Ishikawa (cell line): ENCODE results near the gene MEPCE.

ENCODE experiments used
- CEBPB ChIP-seq: IDR thresholded peaks from 2 replicates; pipeline ENCODE4 v1.6.1; 2012
- CREB1 ChIP-seq: IDR thresholded peaks from 2 replicates; pipeline ENCODE4 v1.6.1; 2012; ENCODE audit warnings: low read depth
- EGR1 ChIP-seq: IDR thresholded peaks from 2 replicates; pipeline ENCODE4 v1.6.1; 2012
- EP300 ChIP-seq: IDR thresholded peaks from 2 replicates; pipeline ENCODE4 v1.6.1; 2012; ENCODE audit warnings: borderline replicate concordance
- FOXM1 ChIP-seq: IDR thresholded peaks from 2 replicates; pipeline ENCODE4 v1.6.1; 2012; ENCODE audit warnings: low read depth, borderline replicate concordance
- NFIC ChIP-seq: IDR thresholded peaks from 2 replicates; pipeline ENCODE4 v1.6.1; 2012
- RAD21 ChIP-seq: IDR thresholded peaks from 2 replicates; pipeline ENCODE4 v1.6.1; 2012; ENCODE audit warnings: low read depth
- TAF1 ChIP-seq: IDR thresholded peaks from 2 replicates; pipeline ENCODE4 v1.6.1; 2012; ENCODE audit warnings: low read depth, mild to moderate bottlenecking
- TCF12 ChIP-seq: IDR thresholded peaks from 2 replicates; pipeline ENCODE4 v1.6.1; 2012; ENCODE audit warnings: low read depth
- TEAD4 ChIP-seq: IDR thresholded peaks from 2 replicates; pipeline ENCODE4 v1.6.1; 2012
- YY1 ChIP-seq: IDR thresholded peaks from 2 replicates; pipeline ENCODE4 v1.6.1; 2012; ENCODE audit warnings: low read depth
- ZBTB7A ChIP-seq: IDR thresholded peaks from 2 replicates; pipeline ENCODE4 v1.6.1; 2012; ENCODE audit warnings: low read depth
- TF ChIP-seq, protein P1 (sequence below): IDR thresholded peaks from 2 replicates; pipeline ENCODE4 v1.6.1; 2012
- TF ChIP-seq, protein P2 (sequence below): IDR thresholded peaks from 2 replicates; pipeline ENCODE4 v1.6.1; 2012; ENCODE audit warnings: low read depth, mild to moderate bottlenecking
- TF ChIP-seq, protein P3 (sequence below): IDR thresholded peaks from 2 replicates; pipeline ENCODE4 v1.6.1; 2012

The MEPCE gene

GRCh38 chr7:100437150-100438100 lies 7.8 kb downstream of the MEPCE start:
- TF ChIP-seq TCF12 (no peak), TEAD4 (no peak), RAD21 (no peak), YY1 (no peak), TAF1 (no peak), ZBTB7A (no peak), EGR1 (no peak), EP300 (no peak), NFIC (no peak), FOXM1 (no peak), CEBPB (no peak), CREB1 (no peak)
- TF ChIP-seq, protein P1, sequence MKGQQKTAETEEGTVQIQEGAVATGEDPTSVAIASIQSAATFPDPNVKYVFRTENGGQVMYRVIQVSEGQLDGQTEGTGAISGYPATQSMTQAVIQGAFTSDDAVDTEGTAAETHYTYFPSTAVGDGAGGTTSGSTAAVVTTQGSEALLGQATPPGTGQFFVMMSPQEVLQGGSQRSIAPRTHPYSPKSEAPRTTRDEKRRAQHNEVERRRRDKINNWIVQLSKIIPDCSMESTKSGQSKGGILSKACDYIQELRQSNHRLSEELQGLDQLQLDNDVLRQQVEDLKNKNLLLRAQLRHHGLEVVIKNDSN: no peak
- TF ChIP-seq, protein P2, sequence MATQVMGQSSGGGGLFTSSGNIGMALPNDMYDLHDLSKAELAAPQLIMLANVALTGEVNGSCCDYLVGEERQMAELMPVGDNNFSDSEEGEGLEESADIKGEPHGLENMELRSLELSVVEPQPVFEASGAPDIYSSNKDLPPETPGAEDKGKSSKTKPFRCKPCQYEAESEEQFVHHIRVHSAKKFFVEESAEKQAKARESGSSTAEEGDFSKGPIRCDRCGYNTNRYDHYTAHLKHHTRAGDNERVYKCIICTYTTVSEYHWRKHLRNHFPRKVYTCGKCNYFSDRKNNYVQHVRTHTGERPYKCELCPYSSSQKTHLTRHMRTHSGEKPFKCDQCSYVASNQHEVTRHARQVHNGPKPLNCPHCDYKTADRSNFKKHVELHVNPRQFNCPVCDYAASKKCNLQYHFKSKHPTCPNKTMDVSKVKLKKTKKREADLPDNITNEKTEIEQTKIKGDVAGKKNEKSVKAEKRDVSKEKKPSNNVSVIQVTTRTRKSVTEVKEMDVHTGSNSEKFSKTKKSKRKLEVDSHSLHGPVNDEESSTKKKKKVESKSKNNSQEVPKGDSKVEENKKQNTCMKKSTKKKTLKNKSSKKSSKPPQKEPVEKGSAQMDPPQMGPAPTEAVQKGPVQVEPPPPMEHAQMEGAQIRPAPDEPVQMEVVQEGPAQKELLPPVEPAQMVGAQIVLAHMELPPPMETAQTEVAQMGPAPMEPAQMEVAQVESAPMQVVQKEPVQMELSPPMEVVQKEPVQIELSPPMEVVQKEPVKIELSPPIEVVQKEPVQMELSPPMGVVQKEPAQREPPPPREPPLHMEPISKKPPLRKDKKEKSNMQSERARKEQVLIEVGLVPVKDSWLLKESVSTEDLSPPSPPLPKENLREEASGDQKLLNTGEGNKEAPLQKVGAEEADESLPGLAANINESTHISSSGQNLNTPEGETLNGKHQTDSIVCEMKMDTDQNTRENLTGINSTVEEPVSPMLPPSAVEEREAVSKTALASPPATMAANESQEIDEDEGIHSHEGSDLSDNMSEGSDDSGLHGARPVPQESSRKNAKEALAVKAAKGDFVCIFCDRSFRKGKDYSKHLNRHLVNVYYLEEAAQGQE: no peak
- TF ChIP-seq, protein P3, sequence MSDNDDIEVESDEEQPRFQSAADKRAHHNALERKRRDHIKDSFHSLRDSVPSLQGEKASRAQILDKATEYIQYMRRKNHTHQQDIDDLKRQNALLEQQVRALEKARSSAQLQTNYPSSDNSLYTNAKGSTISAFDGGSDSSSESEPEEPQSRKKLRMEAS: no peak

DNA sequence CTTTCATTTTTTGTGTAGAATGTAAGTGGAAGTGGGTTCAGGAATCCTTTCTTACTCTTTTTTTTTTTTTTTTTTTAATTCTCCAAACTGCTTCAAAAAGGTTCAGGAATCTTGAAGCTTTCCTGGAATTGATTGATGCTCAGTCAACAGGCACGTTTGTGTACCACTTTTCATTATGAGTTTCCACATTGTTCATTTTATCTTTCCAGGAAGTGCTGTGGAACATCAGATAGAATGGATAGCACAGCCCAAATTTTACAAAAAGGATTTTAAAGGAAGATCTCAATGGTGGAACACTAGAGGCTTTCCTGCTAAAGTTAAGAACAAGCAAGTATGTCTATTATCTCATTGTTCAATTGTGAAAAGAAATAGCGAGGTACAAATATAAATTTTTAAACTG lies 8.5 kb downstream of the MEPCE start:
- TF ChIP-seq TCF12 (no peak), NFIC (no peak), YY1 (no peak), EP300 (no peak), CEBPB (no peak), TAF1 (no peak), TEAD4 (no peak), RAD21 (no peak), CREB1 (no peak), EGR1 (no peak), ZBTB7A (no peak), FOXM1 (no peak)
- TF ChIP-seq, protein P3: no peak
- TF ChIP-seq, protein P1: no peak
- TF ChIP-seq, protein P2: no peak

DNA sequence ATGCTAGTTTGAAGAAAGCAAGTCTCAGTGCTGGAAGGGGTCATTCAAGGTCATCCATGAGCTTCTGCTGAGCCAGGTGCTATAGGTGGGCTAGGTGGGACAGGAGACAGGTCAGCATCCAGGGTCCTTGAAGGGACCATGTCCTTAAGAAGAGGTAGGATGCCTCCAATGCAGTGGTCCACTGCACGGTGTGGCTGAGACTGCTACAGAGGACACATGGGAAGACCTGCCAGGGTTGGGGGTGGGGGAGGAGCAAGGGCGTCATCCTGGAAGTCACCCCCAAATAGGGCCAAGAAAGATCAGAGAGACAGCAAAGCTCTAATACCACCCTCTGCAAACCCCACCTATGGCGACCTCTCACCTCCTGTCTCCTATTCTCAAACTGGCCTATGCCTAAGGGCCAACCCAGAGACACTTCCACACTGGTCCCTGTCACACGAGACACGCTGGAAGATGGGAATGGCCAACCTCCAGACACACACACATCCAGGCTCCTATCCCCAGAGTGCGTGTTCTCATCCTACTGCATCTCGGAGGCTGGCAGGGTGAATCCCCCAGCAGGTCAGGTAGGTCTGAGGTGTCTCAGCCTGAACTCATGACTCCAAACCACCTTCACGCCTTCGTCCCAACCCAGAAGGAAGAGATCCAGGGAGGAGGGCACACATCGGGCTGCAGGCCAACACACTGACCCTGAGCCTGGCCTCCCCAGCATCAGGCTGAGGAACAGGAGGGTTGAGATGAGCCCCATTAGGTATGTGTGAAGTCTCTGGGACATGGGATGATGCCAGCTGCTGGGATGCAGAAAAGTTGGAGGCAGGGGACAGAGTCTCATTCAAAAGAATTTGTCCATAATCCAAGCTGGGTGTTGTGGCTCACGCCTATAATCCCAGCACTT lies 12.3 kb downstream of the MEPCE start:
- TF ChIP-seq EP300 (no peak), TAF1 (no peak), FOXM1 (no peak), NFIC (no peak), TCF12 (no peak), CREB1 (no peak), RAD21 (no peak), YY1 (no peak), TEAD4 (no peak), EGR1 (no peak), ZBTB7A (no peak)
- TF ChIP-seq, protein P3: no peak

GRCh38 chr7:100443096-100443840 lies 13.6 kb downstream of the MEPCE start:
- TF ChIP-seq YY1 (no peak), NFIC (no peak), RAD21 (no peak), CEBPB (no peak), ZBTB7A (no peak), TCF12 (no peak), TEAD4 (no peak), FOXM1 (no peak), CREB1 (no peak), EP300 (no peak), EGR1 (no peak), TAF1 (no peak)
- TF ChIP-seq, protein P3: no peak
- TF ChIP-seq, protein P2: no peak
- TF ChIP-seq, protein P1: no peak
